HG02610 (cell line): ENCODE measurements around the gene WLS.
"Not testable (repeated sequence)": the region's sequence is repeated elsewhere in the genome, so short reads cannot be mapped to it uniquely, and the experiment has no call there.

Source experiments
- ATAC-seq: cut with Tn5 transposase; IDR thresholded peaks from one replicate; pipeline ENCODE4 v1.9.1; 2021; ENCODE audit warnings: mild to moderate bottlenecking, moderate library complexity; ENCODE audit not compliant: unreplicated experiment

WLS gene

GRCh38 chr1:68168545-68169171 is 63.7 kb downstream of the WLS start:
- no peak for ATAC-seq

GRCh38 chr1:68167211-68167610 is 65.1 kb downstream of the WLS start:
- no peak for ATAC-seq

GRCh38 chr1:68166348-68166747 is 66.0 kb downstream of the WLS start:
- ATAC-seq = no peak

GRCh38 chr1:68165665-68166064 is 66.7 kb downstream of the WLS start:
- no peak for ATAC-seq

GRCh38 chr1:68164918-68165317 is 67.4 kb downstream of the WLS start:
- ATAC-seq = no peak

GRCh38 chr1:68163220-68163619 is 69.1 kb downstream of the WLS start:
- no peak for ATAC-seq

- ATAC-seq = no peak
Observed at GRCh38 chr1:68162761-68163160, 69.6 kb downstream of the WLS start.

GRCh38 chr1:68161672-68162071 is 70.7 kb downstream of the WLS start:
- ATAC-seq = not testable (repeated sequence)

GRCh38 chr1:68160935-68161334 is 71.4 kb downstream of the WLS start:
- ATAC-seq = peak; percentile 81

- ATAC-seq = no peak
Observed at GRCh38 chr1:68160021-68160420, 72.3 kb downstream of the WLS start.

GRCh38 chr1:68158837-68159236 is 73.5 kb downstream of the WLS start:
- ATAC-seq = no peak

- ATAC-seq = no peak
Observed at GRCh38 chr1:68157416-68157815, 74.9 kb downstream of the WLS start.

GRCh38 chr1:68151690-68152089 is 80.6 kb downstream of the WLS start:
- no peak for ATAC-seq

- ATAC-seq = no peak
Observed at GRCh38 chr1:68149907-68150306, 82.4 kb downstream of the WLS start.

- no peak for ATAC-seq
Observed at GRCh38 chr1:68149110-68149798, 83.1 kb downstream of the WLS start.

- ATAC-seq = no peak
Observed at GRCh38 chr1:68148631-68149030, 83.7 kb downstream of the WLS start.

GRCh38 chr1:68147534-68148171 is 84.7 kb downstream of the WLS start:
- ATAC-seq = no peak

GRCh38 chr1:68145418-68146126 is 86.8 kb downstream of the WLS start:
- no peak for ATAC-seq

- no peak for ATAC-seq
Observed at GRCh38 chr1:68144856-68145255, 87.5 kb downstream of the WLS start.

- no peak for ATAC-seq
Observed at GRCh38 chr1:68143633-68144032, 88.7 kb downstream of the WLS start.

GRCh38 chr1:68142461-68142860 is 89.9 kb downstream of the WLS start:
- ATAC-seq = no peak

- no peak for ATAC-seq
Observed at GRCh38 chr1:68142036-68142435, 90.3 kb downstream of the WLS start.
